GM10248 (cell line): Measurements from ENCODE around the gene SCARB1.

ENCODE experiments used
- CTCF ChIA-PET: fragments of 300-600 bp; sonication (Branson Sonifier 250); formaldehyde crosslinking; extraction: SDS; loops from one replicate; lab custom pipeline; 2021; ENCODE audit warnings: antibody characterized with exemption; lab: Yijun Ruan, JAX
- POLR2A ChIA-PET: fragments of 350-650 bp; sonication (Branson Sonifier 250); formaldehyde crosslinking; extraction: SDS; loops from one replicate; lab custom pipeline; 2020; ENCODE audit warnings: antibody characterized with exemption; lab: Yijun Ruan, JAX
- DNase-seq: peaks from one replicate; pipeline ENCODE4 v3.0.0; 2012; ENCODE audit errors: extremely low spot score
- TF ChIP-seq, protein P1 (sequence below): IDR thresholded peaks from 2 replicates; pipeline ENCODE4 v1.5.1; 2012; ENCODE audit warnings: mild to moderate bottlenecking, low read depth; ENCODE audit errors: extremely low read depth, missing control alignments, control extremely low read depth

Gene SCARB1

DNA sequence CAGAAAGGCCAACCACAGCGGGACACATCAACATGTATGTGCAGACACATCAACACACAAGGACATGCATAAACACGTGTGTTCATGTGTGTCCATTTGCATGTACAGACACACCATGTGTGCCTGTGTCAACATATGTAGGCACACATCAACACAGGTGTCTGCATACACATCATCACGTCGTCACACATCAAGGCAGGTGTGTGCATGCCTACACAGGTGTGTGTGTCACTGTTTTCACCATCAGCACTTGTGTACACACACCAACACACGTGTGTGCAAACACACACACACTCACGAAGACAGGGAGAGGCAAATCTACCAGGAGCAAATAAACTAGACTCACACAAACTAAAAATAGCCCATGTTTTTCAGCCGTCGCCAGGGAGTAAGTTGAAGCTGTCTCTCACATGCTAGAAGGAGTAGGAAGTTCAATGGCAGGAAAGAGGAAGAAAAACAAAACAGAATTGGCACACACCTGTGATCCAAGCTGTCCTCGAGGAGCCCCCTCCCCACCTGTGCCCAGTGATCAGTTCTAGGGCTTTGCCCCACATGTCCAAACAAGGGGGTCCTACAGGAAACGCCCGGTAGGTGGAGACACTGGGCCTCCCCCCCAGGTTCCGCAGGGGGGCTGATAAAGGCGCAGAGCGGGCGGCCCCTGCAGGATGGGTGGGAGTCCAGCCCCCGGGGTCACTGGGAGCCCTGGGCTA is 7.4 kb downstream of the SCARB1 start:
- no peak for DNase-seq
- POLR2A ChIA-PET = no interaction called here
- TF ChIP-seq, protein P1, sequence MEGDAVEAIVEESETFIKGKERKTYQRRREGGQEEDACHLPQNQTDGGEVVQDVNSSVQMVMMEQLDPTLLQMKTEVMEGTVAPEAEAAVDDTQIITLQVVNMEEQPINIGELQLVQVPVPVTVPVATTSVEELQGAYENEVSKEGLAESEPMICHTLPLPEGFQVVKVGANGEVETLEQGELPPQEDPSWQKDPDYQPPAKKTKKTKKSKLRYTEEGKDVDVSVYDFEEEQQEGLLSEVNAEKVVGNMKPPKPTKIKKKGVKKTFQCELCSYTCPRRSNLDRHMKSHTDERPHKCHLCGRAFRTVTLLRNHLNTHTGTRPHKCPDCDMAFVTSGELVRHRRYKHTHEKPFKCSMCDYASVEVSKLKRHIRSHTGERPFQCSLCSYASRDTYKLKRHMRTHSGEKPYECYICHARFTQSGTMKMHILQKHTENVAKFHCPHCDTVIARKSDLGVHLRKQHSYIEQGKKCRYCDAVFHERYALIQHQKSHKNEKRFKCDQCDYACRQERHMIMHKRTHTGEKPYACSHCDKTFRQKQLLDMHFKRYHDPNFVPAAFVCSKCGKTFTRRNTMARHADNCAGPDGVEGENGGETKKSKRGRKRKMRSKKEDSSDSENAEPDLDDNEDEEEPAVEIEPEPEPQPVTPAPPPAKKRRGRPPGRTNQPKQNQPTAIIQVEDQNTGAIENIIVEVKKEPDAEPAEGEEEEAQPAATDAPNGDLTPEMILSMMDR = peak; percentile 36
- CTCF ChIA-PET = no interaction called here

DNA sequence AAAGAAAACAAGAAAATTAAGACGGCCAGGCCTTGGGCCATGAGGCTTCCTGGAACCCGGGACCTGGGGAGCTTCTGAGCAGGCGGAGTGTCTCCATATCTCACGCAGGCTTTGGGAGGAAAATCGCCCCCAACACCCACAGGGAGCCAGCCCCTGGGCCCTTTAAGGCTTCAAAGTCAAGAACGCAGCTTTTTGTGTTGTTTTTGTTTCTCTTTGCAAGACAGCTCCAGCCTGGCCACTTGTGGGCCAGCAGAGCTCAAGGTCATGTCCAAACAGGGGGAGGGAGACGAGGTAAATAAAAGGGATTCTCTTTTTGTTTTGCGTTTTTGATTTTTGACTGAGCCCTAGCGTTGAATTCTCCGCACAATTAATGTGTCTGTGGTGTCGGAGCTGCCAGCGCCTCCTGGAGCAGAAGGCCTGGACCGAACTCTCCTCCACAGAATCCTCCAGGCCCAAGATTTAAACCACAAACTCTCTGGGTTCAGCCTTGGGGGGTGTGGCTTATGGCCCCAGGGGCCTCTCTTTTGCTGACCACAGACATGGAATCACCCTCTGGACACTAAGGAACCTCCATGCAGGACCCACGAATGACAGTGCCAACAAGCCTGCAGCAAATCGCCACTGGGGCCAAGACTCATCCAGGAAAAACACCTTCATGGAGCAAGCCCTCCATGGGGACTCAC is 8.2 kb downstream of the SCARB1 start:
- ChIA-PET POLR2A (no interaction called here), CTCF (interaction anchor here (0.8 to 2.8 kb wide), 3 partner anchors 8 to 51 kb away, joined by 3 to 11 read pairs (median 3); no protein-coding TSS in a partner anchor)
- TF ChIP-seq, protein P1 = no peak

DNA sequence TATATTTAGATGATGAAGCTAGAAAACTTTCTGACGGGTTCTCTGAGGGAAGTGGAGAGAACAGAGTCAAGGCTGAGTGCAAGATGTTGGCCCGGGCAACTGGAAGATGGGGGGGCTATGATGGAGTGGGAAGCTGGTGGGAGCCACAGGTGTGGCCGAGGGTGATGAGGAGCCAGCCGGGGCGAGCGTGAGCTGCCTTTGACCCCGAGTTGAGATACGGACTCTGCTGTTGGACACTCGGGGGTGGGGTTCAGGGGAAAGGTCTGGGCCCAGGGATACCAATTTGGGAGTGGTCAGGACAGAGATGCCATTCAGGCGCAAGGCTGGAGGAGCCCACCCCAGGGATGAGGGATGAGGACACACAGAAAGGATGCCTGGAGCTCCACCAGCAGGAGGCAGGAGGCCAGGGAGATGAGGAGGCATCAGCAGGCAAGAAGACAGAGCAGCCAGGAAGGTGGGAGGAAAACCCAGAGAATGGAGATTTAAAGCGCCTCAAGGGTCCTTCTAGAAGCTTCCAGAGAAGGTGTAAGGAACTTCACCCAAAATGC is 9.0 kb downstream of the SCARB1 start:
- TF ChIP-seq, protein P1 = no peak
- POLR2A ChIA-PET = no interaction called here
- CTCF ChIA-PET = interaction anchor here (0.8 to 2.8 kb wide), 3 partner anchors 8 to 52 kb away, joined by 3 to 11 read pairs (median 3); no protein-coding TSS in a partner anchor
- no peak for DNase-seq

More for the DNA sequence above, 8.2 kb downstream of the SCARB1 start:
- no peak for DNase-seq

DNA sequence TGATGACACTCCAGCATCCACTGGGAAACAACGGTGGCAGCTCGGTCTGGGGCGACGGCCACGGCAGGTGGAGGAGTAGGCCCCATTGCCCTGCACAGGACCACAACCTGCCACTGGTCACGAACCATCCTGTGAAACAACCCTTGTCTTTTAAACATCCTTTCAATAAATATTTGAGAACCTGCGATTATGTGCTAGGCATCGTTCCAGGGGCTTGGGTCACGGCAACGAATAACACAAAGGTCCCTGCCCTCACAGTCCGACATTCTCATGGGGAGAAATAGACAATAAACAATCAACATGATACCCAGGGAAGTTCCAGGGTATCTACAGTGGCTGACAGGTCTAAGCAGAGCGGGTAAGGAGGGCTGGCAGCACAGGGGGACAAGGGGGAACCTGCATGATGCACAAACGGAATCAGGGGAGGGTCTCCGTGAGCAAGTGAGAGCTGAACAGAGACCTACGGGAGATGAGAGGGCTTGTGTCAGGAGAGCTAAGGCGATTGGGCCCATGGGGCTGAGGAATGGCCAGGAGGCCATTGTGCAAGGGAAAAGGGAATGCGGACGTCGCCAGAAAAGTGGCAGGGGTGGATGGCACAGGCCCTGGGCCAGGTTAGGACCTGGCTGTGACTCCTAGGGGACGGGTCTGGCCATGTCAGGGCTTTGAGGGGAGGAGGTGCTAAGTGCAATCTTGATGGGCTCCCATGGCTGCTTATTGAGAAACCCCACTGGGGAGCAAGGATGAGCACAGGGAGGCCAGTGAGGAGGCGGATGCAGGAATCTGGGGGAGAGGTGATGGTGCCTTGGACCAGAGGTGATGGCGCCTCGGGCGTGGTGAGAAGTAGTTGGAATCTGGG is 9.7 kb downstream of the SCARB1 start:
- CTCF ChIA-PET = interaction anchor here (1.4 to 2.8 kb wide), 3 partner anchors 9 to 52 kb away, joined by 3 to 11 read pairs (median 3); no protein-coding TSS in a partner anchor
- TF ChIP-seq, protein P1 = no peak
- POLR2A ChIA-PET = no interaction called here
- no peak for DNase-seq

DNA sequence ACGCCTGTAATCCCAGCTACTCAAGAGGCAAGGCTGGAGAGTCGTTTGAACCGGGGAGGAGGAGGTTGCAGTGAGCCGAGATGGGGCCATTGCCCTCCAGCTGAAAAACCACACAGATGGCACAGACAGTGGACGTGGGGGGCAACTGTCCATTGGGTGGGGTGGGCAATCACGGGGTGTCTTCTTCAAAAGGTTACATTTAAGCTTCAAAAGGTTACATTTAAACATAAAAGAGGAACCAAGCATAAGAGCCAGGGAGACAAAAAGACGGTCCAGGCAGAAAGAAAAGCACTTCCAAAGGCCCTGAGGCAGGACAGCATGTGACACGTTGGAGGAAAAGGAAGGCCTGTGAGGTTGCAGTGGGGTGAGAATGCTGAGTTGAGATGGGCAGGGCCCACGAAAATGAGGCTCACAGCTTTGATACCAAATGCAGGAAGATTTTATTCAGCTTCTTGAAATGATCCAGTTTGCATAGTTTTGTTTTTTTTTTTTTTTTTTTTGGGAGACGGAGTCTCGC is 10.7 kb downstream of the SCARB1 start:
- TF ChIP-seq, protein P1 = no peak
- ChIA-PET POLR2A (interaction anchor here (0.6 kb wide), 1 partner anchor 47 kb away, joined by 3 read pairs; no protein-coding TSS in a partner anchor), CTCF (interaction anchor here (1.4 to 2.8 kb wide), 2 partner anchors 10 to 53 kb away, joined by 3 to 11 read pairs; no protein-coding TSS in a partner anchor)
- DNase-seq = no peak
